HG03066 (cell line): ENCODE measurements around the gene MTERF2.
"Not testable (repeated sequence)": the region's sequence is repeated elsewhere in the genome, so short reads cannot be mapped to it uniquely, and the experiment has no call there.

Experiments
- ATAC-seq: cut with Tn5 transposase; IDR thresholded peaks from one replicate; pipeline ENCODE4 v1.9.1; 2021; ENCODE audit warnings: low read depth; ENCODE audit not compliant: unreplicated experiment

Gene MTERF2, protein sequence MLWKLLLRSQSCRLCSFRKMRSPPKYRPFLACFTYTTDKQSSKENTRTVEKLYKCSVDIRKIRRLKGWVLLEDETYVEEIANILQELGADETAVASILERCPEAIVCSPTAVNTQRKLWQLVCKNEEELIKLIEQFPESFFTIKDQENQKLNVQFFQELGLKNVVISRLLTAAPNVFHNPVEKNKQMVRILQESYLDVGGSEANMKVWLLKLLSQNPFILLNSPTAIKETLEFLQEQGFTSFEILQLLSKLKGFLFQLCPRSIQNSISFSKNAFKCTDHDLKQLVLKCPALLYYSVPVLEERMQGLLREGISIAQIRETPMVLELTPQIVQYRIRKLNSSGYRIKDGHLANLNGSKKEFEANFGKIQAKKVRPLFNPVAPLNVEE

DNA sequence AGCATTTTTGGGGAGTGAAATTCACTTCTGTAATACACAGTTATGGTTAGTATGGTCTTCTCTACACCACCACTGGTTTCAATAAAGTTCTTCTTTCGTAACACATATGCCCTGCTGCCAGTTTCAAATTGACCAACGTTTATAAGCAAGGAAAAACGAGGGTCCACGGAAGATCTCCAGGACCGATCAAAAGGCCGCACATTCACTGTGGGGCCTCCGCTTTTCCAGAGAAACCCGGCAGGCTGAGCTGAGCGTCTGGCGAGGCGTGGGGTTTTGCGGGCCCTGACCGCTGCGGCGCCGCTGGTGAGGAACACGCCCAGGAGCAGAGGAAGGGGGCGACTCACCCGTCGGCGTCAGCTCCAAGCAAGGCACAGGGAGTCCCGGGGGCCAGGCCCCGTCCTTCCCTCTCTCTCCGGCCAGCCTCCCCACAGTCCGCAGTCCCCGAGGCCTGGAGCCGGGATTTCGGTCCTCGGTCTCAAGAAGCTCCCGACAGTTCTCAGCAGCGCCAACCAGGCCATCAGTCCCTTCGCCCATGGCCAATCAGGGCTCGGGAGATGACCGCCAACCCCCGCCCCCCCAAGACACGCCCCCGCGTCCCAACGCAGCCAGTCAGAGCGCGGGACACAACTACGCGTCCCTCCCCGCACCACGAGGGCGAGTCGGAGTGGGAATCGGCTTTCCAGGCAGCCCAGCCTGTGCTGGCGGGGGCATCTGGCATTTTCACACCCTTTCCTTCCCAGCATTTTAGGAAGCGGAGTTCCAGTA, at the start of gene MTERF2:
Gene MTERF2, minus strand, starts transcription at position 522 of the 765 bp plus-strand sequence. CDS start 8,432 bp downstream, outside the sequence.
- peak; percentile 98 for ATAC-seq

DNA sequence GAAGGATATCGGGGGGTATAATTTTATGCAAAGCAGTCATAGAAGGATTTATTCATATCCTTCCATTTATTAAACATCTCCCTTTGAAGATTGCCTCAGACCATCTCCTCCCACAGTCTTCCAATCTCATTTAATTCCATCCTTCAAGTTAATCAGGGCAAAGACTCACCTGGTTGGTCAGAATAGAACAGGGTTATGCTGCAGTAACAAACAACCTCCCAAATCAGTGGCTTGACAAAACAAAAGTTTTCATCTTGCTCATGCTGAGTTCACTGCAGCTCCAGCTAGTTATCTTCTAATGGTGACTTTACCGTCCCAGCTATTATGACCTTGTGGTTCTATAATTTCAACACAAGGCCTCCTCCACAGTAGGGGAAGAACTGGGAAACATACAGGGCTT, 48.8 kb upstream of the MTERF2 start:
- ATAC-seq = no peak

DNA sequence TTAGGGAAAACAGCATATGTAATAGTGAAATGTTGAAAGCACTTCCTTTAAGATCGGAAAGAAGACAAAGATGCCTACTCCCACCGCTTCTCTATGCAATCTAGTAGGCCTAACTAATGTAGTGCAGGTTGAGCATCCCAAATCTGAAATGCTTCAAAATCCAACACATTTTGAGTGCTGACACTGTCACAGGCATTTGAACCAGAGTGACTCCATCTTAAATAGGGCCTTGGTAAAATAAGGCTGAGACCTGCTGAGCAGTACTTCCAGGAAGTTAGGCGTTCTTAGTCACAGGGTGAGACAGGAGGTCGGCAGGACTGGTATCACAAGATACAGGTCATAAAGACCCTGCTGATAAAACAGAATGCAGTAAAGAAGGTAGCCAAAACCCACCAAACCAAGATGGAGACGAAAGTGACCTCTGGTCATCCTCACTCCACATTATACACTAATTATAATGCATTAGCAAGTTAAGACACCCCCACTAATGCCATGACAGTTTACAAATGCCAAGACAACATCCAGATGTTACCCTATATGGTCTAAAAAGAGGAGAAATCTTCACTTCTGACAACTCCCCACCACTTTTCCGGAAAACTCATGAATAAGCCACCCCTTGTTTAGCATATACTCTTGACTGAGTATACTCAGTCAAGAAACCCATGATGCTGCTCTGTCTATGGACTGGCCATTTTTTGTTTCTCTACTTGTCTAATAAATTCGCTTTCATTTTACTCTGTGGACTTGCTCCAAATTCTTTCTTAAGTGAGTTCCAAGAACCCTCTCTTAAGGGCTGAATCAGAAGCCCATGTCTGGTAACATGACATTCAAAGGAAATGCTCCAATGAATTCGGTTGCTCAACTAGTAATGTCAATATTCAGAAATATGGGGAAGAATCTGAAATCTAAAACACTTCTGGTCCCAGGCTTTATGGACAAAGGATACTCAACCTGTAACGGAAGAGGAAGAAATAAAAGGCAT, 47.1 kb upstream of the MTERF2 start:
- ATAC-seq = no peak

DNA sequence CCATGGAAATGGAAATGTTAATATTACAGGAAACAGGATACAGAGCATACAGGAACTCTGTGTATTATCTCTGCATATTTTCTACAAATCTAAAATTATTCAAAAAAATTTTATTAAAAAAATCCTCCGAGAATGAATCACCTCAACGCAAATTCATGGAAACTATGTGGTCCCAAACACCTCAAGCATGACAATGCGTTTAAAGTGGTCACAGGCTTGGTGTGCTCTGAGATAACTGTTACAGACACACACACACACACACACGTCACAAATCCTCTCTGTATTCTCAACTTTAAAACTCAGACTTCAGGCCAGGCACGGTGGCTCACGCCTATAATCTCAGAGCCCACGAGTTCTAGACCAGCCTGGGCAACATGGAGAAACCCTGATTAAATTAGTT, 45.3 kb upstream of the MTERF2 start:
- no peak for ATAC-seq

DNA sequence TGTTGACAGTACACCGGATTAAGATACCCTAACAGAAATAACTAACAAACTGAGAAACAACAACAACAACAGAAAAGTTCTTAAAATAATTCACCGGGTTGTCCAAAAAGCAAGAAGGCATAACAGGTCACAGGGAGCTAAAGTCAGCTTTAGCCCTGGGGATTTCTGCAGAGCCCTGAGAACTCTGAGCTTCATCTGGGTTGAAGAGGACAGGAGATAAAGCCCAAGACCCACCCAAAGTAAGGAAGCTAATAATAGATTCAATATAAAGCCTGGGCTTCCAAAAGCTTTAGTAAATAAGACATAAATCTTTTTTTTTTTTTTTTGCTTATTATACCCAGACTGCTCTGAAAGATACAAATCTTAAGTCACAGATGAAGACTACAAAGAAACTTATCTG, 44.1 kb upstream of the MTERF2 start:
- no peak for ATAC-seq

DNA sequence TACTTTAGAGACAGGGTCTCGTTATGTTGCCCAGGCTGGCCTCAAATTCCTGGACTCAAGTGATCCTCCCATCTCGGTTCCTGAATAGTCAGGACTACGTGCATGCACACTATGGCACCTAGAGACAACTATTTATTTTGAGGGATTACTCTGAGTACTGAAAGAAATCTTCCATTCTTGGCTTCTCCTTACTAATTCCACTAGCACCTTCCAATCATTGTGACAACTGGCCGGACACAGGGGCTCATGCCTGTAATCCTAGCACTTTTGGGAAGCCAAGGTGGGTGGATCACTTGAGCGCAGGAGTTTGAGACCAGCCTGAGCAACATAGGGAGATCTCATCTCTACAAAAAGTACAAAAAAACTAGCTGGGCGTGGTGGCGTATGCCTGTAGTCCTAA, 42.1 kb upstream of the MTERF2 start:
- no peak for ATAC-seq

DNA sequence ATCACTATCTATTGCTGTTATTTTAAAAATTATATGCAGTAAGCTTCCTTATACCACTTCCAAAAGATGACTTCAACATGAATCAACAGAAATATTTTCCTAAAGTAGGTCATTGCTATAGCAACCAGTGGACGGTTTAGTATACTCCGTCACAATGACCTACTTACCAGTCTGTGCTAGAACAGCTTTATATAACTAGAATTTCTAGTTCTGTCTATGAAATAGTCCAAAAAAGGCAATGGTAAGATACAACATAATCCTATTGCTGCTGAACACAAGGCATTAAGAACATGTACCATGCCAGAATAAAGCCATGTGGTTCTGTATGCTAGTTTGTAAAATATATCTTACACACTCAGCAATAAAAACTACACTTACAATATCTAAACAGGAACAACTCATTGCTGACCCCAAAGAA, 40.7 kb upstream of the MTERF2 start:
- no peak for ATAC-seq

DNA sequence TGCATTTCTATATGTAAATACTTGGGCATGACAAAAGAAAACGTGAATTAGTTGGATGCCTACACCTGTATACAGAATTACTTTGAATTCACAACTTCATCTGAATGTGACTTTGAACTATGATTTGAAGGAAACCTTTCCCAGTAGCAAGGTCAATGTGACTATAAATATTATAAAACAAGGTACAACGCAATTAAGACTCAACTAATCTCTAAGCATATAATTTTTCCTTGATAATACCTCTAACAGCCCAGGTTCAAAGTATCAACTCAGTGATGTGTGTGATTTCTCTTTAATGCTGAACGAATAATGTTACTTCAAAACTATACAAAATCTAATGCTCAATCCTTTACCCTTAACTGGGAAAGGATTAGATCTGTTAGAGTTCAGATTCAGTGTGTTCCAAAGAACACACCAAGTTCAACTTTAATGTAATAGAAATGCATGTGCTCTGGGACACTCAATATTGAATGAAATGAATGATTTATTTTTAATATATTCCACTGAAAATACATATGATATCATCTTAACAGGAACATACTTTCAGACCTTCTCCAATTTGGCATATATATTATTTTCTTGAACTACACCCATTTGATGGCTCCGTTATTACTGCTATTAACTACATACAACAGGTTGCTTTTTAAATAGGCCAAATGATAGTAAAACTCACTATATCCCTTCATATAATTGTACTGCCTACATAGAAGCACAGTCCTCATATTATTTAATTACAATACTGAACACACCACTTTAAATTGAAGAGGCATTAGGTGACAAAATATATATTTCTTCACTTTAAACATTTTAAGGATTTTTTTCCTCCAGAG, 40.1 kb upstream of the MTERF2 start:
- no peak for ATAC-seq

DNA sequence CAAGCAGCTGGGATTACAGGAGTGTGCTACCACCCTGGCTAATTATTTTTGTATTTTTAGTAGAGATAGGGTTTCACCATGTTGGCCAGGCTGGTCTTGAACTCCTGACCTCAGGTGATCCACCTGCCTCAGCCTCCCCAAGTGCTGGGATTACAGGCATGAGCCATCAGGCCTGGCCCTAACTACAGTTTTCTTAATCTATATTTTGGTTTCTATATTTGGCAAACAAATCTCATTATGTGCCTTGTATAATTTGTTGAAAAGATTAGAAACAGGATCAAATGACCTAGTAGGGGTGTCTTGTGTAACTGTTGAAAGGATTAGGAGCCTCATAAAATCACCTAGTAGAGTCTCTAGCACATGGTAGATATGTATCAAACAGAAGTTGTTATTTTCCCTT, 39.4 kb upstream of the MTERF2 start:
- ATAC-seq = not testable (repeated sequence)

DNA sequence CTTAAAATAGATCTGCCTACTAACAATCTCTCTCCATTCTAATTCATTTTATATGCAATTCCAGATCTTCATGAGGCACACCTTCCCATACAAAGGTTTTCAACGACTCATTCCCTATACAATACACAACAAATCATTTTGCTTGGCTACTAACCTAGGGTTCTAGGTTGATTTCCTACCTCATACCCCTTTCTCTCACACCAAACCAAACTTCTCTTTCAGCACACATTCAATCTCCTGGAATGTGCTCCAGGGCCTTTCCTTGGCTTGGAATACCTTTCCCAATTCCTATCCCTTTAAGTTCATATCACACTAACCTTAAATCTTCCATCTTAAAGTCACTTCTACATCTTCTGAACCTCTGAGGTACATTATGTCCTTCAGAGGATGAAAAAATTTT, 38.7 kb upstream of the MTERF2 start:
- ATAC-seq = no peak

DNA sequence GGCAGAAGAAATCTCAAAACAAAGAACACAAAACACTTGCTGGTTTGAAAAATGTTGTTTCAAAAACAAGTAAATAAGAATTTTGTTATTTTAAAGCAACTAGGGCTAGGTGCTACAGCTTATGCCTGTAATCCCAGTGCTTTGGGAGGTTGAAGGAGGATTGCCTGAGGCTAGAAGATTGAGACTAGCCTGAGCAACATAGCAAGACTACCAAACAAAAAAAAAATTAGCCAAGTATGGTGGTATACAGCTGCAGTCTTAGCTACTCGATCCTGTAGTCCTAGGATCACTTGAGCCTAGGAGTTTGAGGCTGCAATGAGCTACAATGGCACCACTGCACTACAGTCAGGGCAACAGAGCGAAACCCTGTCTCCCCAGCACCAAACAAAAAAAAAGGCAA, 32.6 kb upstream of the MTERF2 start:
- no peak for ATAC-seq

DNA sequence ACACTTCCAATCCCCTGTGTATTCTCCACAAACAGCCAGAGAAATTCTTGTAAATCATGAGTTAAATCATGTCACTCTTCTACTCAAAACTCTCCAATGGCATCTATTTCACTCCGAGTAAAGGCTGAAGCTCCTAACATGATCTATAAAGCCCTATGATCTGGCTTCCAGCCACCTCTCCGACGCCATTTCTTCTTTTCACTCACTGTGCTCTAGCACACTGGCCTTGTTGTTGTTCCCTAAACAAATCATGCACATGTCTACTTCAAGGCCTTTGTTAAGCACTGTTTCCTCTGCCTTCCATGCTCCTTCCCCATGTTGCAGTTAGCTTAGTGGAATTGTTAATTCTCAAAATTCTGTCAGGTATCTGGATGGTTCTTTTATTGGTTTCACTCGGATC, 30.1 kb upstream of the MTERF2 start:
- no peak for ATAC-seq

DNA sequence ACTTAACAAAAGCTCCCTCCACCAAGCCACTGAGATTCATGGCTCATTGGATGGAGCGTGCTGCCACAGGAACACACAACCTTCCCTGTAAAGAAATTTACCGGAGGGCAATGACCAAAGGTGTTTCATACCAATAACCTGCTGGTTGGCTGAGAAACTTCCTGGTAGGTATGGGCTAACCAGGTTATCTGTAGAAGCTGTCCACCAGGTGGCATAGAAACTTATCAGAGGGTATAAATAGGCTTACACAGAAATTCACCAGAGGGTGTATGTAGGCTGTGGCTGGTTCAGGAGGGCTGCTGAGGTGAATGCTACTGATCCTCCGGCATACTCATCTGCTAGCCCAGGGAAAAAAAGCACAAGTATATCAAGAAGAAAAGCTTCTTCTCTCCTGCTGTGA, 27.1 kb upstream of the MTERF2 start:
- no peak for ATAC-seq

DNA sequence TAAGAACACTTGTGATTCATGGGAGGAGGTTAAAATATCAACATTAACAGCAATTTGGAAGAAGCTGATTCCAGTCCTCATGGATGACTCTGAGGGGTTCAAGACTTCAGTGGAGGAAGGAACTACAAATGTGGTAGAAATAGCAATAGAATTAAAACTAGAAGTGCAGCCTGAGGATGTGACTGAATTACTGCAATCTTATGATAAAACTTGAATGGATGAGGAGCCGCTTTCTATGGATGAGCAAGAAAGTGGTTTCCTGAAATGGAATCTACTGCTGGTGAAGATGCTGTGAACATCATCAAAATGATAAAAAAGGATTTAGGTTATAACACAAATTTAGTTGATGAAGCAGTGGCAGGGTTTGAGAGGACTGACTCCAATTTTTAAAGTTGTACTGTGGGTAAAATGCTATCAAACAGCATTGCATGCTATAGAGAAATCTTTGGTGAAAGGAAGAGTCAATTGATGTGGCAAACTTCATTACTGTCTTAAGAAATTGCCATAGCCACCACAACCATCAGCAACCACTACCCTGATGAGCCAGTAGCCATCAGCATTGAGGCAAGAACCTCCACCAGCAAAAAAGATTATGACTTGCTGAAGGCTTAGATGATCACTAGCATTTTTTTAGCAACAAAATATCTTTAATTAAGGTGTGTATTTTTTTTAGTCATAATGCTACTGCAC, 25.9 kb upstream of the MTERF2 start:
- ATAC-seq = no peak

DNA sequence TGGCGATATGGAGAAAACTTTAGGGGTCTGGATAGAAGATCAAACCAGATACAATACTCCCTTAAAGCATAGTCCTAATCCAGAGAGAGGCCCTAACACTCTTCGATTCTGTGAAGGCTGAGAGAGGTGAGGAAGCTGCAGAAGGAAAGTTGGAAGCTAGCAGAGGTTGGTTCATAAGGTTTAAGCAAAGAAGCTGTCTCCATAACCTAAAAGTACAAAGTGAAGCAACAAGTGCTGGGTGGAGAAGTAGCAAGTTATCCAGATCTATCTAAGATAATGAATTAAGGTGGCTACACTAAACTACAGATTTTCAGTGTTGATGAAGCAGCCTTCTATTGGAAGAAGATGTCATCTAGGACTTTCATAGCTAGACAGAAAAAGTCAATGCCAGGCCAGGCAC, 24.6 kb upstream of the MTERF2 start:
- ATAC-seq = no peak

DNA sequence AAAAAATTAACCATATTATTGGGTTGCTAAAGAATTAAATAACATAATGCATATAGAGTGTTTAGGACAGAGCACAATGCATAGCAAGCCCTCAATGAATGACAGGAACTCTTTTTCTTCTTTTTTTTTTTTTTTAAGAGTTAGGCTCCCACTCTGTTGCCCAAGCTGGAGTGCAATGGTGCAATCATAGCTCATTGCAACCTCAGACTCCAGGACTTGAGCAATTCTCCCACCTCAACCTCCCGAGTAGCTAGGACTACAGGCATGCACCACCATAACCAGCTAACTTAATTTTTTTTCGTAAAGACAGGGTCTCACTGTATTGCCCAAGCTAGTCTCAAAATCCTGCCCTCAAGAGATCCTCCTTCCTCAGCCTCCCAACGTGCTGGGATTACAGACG, 20.5 kb upstream of the MTERF2 start:
- ATAC-seq = no peak

DNA sequence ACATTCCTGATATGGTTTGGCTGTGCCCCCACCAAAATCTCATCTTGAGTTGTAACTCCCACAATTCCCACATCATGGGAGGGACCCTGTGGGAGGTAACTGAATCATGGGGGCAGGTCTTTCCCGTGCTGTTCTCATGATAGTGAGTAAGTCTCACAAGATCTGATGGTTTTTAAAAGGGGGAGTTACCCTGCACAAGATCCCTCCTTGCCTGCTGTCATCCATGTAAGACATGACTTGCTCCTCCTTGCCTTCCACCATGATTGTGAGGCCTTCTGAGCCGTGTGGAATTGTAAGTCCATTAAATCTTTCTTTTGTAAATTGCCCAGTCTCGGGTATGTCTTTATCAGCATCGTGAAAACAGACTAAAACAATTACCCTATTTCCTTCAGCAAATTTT, 15.7 kb upstream of the MTERF2 start:
- ATAC-seq = not testable (repeated sequence)

DNA sequence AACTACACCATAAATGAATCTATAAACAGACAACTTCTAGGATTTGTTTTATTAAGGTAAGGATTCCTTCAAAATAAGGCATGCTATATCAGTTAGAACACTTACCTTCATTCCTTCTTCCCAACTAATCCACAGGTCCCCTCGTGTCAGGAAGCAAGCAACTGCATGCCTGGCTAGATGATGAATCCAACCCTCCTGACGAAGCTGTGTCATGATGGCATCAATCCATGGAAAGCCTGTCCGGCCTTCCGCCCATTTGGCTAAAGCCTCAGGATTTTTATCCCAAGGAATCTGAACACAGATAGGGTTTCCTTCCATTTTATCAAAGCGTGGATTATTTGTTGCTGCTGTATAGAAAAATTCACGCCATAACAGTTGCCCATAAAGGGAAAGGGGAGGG, 12.5 kb upstream of the MTERF2 start:
- no peak for ATAC-seq

DNA sequence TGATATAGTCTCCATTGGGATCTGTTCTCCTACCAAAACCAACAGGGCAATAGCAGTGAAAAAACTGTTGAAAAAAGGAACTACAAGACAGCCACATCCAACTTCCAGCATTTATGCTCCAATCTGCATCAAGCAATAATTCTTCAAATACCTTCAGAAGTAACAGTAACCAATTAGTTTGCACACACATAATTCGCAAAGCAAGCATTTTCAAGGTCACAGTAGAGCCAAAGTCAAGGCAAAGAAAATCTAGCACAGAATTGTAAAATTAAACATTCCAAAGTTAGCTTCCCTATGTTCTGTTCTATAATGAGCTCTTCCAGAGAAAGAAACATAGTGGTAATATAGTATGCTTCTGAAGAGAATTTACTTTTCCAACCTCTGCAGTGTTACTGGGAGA, 11.0 kb upstream of the MTERF2 start:
- no peak for ATAC-seq
